ENCODE results near the gene GPC5.

GPC5 gene

GRCh38 chr13:91824416-91824815, 426.0 kb downstream of the GPC5 start:
- no peak for DNase-seq
- H3K79me2 ChIP-seq (ENCODE audit: control insufficient read depth, insufficient read depth, low read length, poor library complexity) = no peaks in the 10 kb centered on the region
- no peak overlapping the region for H4K91ac ChIP-seq (ENCODE audit: low read depth, low read length)
- no peak overlapping the region for H3K23ac ChIP-seq (ENCODE audit: low read length)
- no peak overlapping the region for H3K14ac ChIP-seq (ENCODE audit: low read length)
- H2AK5ac ChIP-seq (ENCODE audit: low read length) = no peak overlapping the region
- no peak overlapping the region for H3K18ac ChIP-seq (ENCODE audit: low read length)
- no peak overlapping the region for H3K4me3 ChIP-seq (ENCODE audit: low read depth, low read length)
- no peaks in the 10 kb centered on the region for H3K9me3 ChIP-seq (ENCODE audit: insufficient read depth, low read depth, low read length)
- no peaks in the 10 kb centered on the region for H3K27me3 ChIP-seq (ENCODE audit: insufficient read depth, low read length)
- H3K36me3 ChIP-seq (ENCODE audit: control insufficient read depth in 1 of 2, insufficient read depth in 2 of 2, low read length in 2 of 2) = no peaks in the 10 kb centered on the region
- H4K8ac ChIP-seq (ENCODE audit: low read depth, low read length) = no peak overlapping the region
- no peaks in the 10 kb centered on the region for H3K79me1 ChIP-seq (ENCODE audit: low read length)
- no peak overlapping the region for H3K9ac ChIP-seq (ENCODE audit: low read length)
- H2BK120ac ChIP-seq (ENCODE audit: insufficient read depth, low read length, poor library complexity) = no peak overlapping the region
- H2BK12ac ChIP-seq (ENCODE audit: low read length) = no peak overlapping the region
- H3K4me2 ChIP-seq (ENCODE audit: low read length) = no peak overlapping the region
- no peak overlapping the region for H2AFZ ChIP-seq (ENCODE audit: insufficient read depth, low read length, poor library complexity)
- no peak overlapping the region for H3K4ac ChIP-seq (ENCODE audit: low read depth, low read length)
- H3K4me1 ChIP-seq (ENCODE audit: control insufficient read depth in 1 of 2, insufficient read depth in 2 of 2, low read length in 2 of 2) = no peaks in the 10 kb centered on the region
- no peak overlapping the region for H2BK5ac ChIP-seq (ENCODE audit: low read depth, low read length, poor library complexity)
- H4K12ac ChIP-seq (ENCODE audit: low read depth, low read length) = no peak overlapping the region
- no peak overlapping the region for H3K27ac ChIP-seq (ENCODE audit: low read depth, low read length)

- Histone ChIP-seq H3K27ac (ENCODE audit: low read depth, low read length) (no peak overlapping the region), H3K36me3 (ENCODE audit: control insufficient read depth in 1 of 2, insufficient read depth in 2 of 2, low read length in 2 of 2) (no peaks in the 10 kb centered on the region), H4K8ac (ENCODE audit: low read depth, low read length) (no peak overlapping the region), H4K12ac (ENCODE audit: low read depth, low read length) (no peak overlapping the region), H2BK5ac (ENCODE audit: low read depth, low read length, poor library complexity) (no peak overlapping the region), H3K79me1 (ENCODE audit: low read length) (no peaks in the 10 kb centered on the region), H3K4me1 (ENCODE audit: control insufficient read depth in 1 of 2, insufficient read depth in 2 of 2, low read length in 2 of 2) (no peaks in the 10 kb centered on the region), H2AK5ac (ENCODE audit: low read length) (no peak overlapping the region), H3K14ac (ENCODE audit: low read length) (no peak overlapping the region), H3K23ac (ENCODE audit: low read length) (no peak overlapping the region), H2AFZ (ENCODE audit: insufficient read depth, low read length, poor library complexity) (no peak overlapping the region), H3K9ac (ENCODE audit: low read length) (no peak overlapping the region), H3K18ac (ENCODE audit: low read length) (no peak overlapping the region), H2BK120ac (ENCODE audit: insufficient read depth, low read length, poor library complexity) (no peak overlapping the region), H4K91ac (ENCODE audit: low read depth, low read length) (no peak overlapping the region), H3K27me3 (ENCODE audit: insufficient read depth, low read length) (no peaks in the 10 kb centered on the region), H3K79me2 (ENCODE audit: control insufficient read depth, insufficient read depth, low read length, poor library complexity) (no peaks in the 10 kb centered on the region), H3K4me2 (ENCODE audit: low read length) (no peak overlapping the region), H3K4ac (ENCODE audit: low read depth, low read length) (no peak overlapping the region), H2BK12ac (ENCODE audit: low read length) (no peak overlapping the region), H3K9me3 (ENCODE audit: insufficient read depth, low read depth, low read length) (no peaks in the 10 kb centered on the region), H3K4me3 (ENCODE audit: low read depth, low read length) (no peak overlapping the region)
- no peak for DNase-seq
- no CpG with 5 or more reads among the region's 2 CpGs for WGBS (ENCODE audit: extremely low coverage, insufficient coverage, insufficient read length)
Measured at GRCh38 chr13:91825516-91825915, 427.1 kb downstream of the GPC5 start.

DNA sequence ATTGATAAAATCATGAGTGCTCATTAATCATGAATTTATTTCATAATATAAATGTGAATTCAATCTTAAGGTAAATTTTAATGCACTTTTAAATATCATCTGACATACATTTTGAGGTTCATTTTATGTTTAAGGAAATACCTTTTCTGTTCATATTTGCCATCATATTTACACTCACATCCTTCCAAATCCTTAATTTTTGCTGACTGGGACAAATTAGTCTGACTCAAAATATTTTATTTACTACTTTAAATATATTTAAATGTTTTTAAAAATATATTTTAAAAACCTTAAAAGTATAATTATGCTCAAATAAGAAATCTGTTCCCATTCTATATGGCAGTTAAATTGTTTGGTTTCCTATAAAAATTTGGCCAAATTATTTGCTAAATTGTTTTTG, 438.1 kb downstream of the GPC5 start:
- Histone ChIP-seq H2BK120ac (ENCODE audit: insufficient read depth, low read length, poor library complexity) (no peak overlapping the region), H3K4me3 (ENCODE audit: low read depth, low read length) (no peak overlapping the region), H2BK5ac (ENCODE audit: low read depth, low read length, poor library complexity) (no peak overlapping the region), H4K91ac (ENCODE audit: low read depth, low read length) (no peak overlapping the region), H4K12ac (ENCODE audit: low read depth, low read length) (no peak overlapping the region), H3K27ac (ENCODE audit: low read depth, low read length) (no peak overlapping the region), H3K36me3 (ENCODE audit: control insufficient read depth in 1 of 2, insufficient read depth in 2 of 2, low read length in 2 of 2) (no peaks in the 10 kb centered on the region), H3K23ac (ENCODE audit: low read length) (no peak overlapping the region), H2AK5ac (ENCODE audit: low read length) (no peak overlapping the region), H3K14ac (ENCODE audit: low read length) (no peak overlapping the region), H3K27me3 (ENCODE audit: insufficient read depth, low read length) (no peaks in the 10 kb centered on the region), H3K18ac (ENCODE audit: low read length) (no peak overlapping the region), H3K9ac (ENCODE audit: low read length) (no peak overlapping the region), H4K8ac (ENCODE audit: low read depth, low read length) (no peak overlapping the region), H3K9me3 (ENCODE audit: insufficient read depth, low read depth, low read length) (no peaks in the 10 kb centered on the region), H3K4me2 (ENCODE audit: low read length) (no peak overlapping the region), H3K4me1 (ENCODE audit: control insufficient read depth in 1 of 2, insufficient read depth in 2 of 2, low read length in 2 of 2) (no peaks in the 10 kb centered on the region), H3K79me1 (ENCODE audit: low read length) (no peaks in the 10 kb centered on the region), H2BK12ac (ENCODE audit: low read length) (no peak overlapping the region), H2AFZ (ENCODE audit: insufficient read depth, low read length, poor library complexity) (no peak overlapping the region), H3K79me2 (ENCODE audit: control insufficient read depth, insufficient read depth, low read length, poor library complexity) (no peaks in the 10 kb centered on the region), H3K4ac (ENCODE audit: low read depth, low read length) (no peak overlapping the region)
- no peak for DNase-seq

GRCh38 chr13:91845612-91846011, 447.2 kb downstream of the GPC5 start:
- H3K23ac ChIP-seq (ENCODE audit: low read length) = no peak overlapping the region
- H3K4me1 ChIP-seq (ENCODE audit: control insufficient read depth in 1 of 2, insufficient read depth in 2 of 2, low read length in 2 of 2) = no peaks in the 10 kb centered on the region
- DNase-seq = no peak
- H3K18ac ChIP-seq (ENCODE audit: low read length) = no peak overlapping the region
- no peak overlapping the region for H3K14ac ChIP-seq (ENCODE audit: low read length)
- H3K79me2 ChIP-seq (ENCODE audit: control insufficient read depth, insufficient read depth, low read length, poor library complexity) = no peaks in the 10 kb centered on the region
- H2AK5ac ChIP-seq (ENCODE audit: low read length) = no peak overlapping the region
- H4K8ac ChIP-seq (ENCODE audit: low read depth, low read length) = no peak overlapping the region
- H2BK5ac ChIP-seq (ENCODE audit: low read depth, low read length, poor library complexity) = no peak overlapping the region
- H2BK120ac ChIP-seq (ENCODE audit: insufficient read depth, low read length, poor library complexity) = no peak overlapping the region
- H3K79me1 ChIP-seq (ENCODE audit: low read length) = no peaks in the 10 kb centered on the region
- no peaks in the 10 kb centered on the region for H3K36me3 ChIP-seq (ENCODE audit: control insufficient read depth in 1 of 2, insufficient read depth in 2 of 2, low read length in 2 of 2)
- H3K27me3 ChIP-seq (ENCODE audit: insufficient read depth, low read length) = no peaks in the 10 kb centered on the region
- no peak overlapping the region for H3K9ac ChIP-seq (ENCODE audit: low read length)
- no peak overlapping the region for H3K4ac ChIP-seq (ENCODE audit: low read depth, low read length)
- H3K9me3 ChIP-seq (ENCODE audit: insufficient read depth, low read depth, low read length) = no peaks in the 10 kb centered on the region
- no peak overlapping the region for H3K4me2 ChIP-seq (ENCODE audit: low read length)
- H3K27ac ChIP-seq (ENCODE audit: low read depth, low read length) = no peak overlapping the region
- H3K4me3 ChIP-seq (ENCODE audit: low read depth, low read length) = no peak overlapping the region
- no peak overlapping the region for H2BK12ac ChIP-seq (ENCODE audit: low read length)
- no CpG with 5 or more reads among the region's 3 CpGs for WGBS (ENCODE audit: extremely low coverage, insufficient coverage, insufficient read length)
- no peak overlapping the region for H4K12ac ChIP-seq (ENCODE audit: low read depth, low read length)
- no peak overlapping the region for H2AFZ ChIP-seq (ENCODE audit: insufficient read depth, low read length, poor library complexity)
- H4K91ac ChIP-seq (ENCODE audit: low read depth, low read length) = no peak overlapping the region

- no peak overlapping the region for H4K12ac ChIP-seq (ENCODE audit: low read depth, low read length)
- H3K4me1 ChIP-seq (ENCODE audit: control insufficient read depth in 1 of 2, insufficient read depth in 2 of 2, low read length in 2 of 2) = no peaks in the 10 kb centered on the region
- no peak overlapping the region for H2BK5ac ChIP-seq (ENCODE audit: low read depth, low read length, poor library complexity)
- H3K9ac ChIP-seq (ENCODE audit: low read length) = no peak overlapping the region
- H3K4me2 ChIP-seq (ENCODE audit: low read length) = no peak overlapping the region
- no peak overlapping the region for H2BK12ac ChIP-seq (ENCODE audit: low read length)
- no peaks in the 10 kb centered on the region for H3K27me3 ChIP-seq (ENCODE audit: insufficient read depth, low read length)
- no peak overlapping the region for H4K91ac ChIP-seq (ENCODE audit: low read depth, low read length)
- H3K36me3 ChIP-seq (ENCODE audit: control insufficient read depth in 1 of 2, insufficient read depth in 2 of 2, low read length in 2 of 2) = no peaks in the 10 kb centered on the region
- H3K27ac ChIP-seq (ENCODE audit: low read depth, low read length) = no peak overlapping the region
- H3K79me2 ChIP-seq (ENCODE audit: control insufficient read depth, insufficient read depth, low read length, poor library complexity) = no peaks in the 10 kb centered on the region
- no peak for DNase-seq
- no peak overlapping the region for H3K14ac ChIP-seq (ENCODE audit: low read length)
- no peaks in the 10 kb centered on the region for H3K9me3 ChIP-seq (ENCODE audit: insufficient read depth, low read depth, low read length)
- H4K8ac ChIP-seq (ENCODE audit: low read depth, low read length) = no peak overlapping the region
- no peak overlapping the region for H2AFZ ChIP-seq (ENCODE audit: insufficient read depth, low read length, poor library complexity)
- no peak overlapping the region for H2AK5ac ChIP-seq (ENCODE audit: low read length)
- H3K23ac ChIP-seq (ENCODE audit: low read length) = no peak overlapping the region
- no peak overlapping the region for H3K4ac ChIP-seq (ENCODE audit: low read depth, low read length)
- no peak overlapping the region for H3K4me3 ChIP-seq (ENCODE audit: low read depth, low read length)
- no peak overlapping the region for H3K18ac ChIP-seq (ENCODE audit: low read length)
- no peak overlapping the region for H2BK120ac ChIP-seq (ENCODE audit: insufficient read depth, low read length, poor library complexity)
- no peaks in the 10 kb centered on the region for H3K79me1 ChIP-seq (ENCODE audit: low read length)
- WGBS (ENCODE audit: extremely low coverage, insufficient coverage, insufficient read length) = no CpG with 5 or more reads among the region's 1 CpG
Measured at GRCh38 chr13:91863699-91864098, 465.3 kb downstream of the GPC5 start.
